ENCODE data around the gene MYRIP. TPM values are rescaled to one million over a fixed set of nuclear protein-coding genes. Genes with fewer than 3 reads are reported as not detected.
A peak's percentile ranks its signal among the peaks of the same experiment; 100 is the strongest.

Gene MYRIP
- total and polyA plus RNA-seq, 2 experiments from 2014 or later: 1.5 to 1.8 TPM

DNA sequence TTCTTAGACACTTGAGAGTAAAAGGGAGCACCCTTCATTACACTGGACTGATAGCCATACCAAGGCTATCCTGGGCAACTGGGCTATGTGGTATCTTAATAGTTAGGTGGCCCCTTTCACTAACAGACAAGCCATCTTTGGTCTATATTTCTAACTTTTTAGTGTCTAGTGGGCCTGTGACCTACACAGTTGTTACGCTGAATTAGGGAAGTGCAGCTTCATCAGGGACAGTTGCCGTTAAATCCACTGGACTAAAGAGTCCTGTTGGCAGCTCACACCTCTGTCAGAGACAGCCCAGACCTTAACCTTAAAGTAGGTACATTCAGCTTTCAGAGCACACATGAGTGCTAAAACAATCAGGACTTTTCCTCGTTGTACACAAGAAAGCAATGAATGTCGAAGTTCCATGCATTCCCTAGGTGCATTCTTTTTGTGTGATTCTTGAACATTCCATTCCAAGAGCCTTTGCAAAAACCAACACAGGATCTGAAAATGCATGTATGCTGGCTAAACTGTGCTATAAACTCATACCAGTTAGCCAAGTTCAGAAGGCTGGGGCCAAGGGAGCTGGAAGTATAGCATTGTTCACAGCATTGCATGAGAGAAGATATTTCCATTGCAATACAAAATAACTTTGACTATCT is 269.9 kb downstream of the MYRIP start:
- H3K27ac ChIP-seq (ENCODE audit: low read depth): no peak overlapping the region
- H3K79me2 ChIP-seq (replicated peaks; ENCODE audit: insufficient read depth): no peaks in the 10 kb centered on the region
- no peaks in the 10 kb centered on the region for H3K4me1 Mint-ChIP-seq
- H3K27me3 ChIP-seq (ENCODE audit: insufficient read depth): no peaks in the 10 kb centered on the region
- no peaks in the 10 kb centered on the region for H3K36me3 ChIP-seq (ENCODE audit: insufficient read depth)
- H2AFZ ChIP-seq: no peak overlapping the region
- H3K9me3 Mint-ChIP-seq: peaks cover 7% of the 10 kb centered on the region
- DNase-seq (ENCODE audit: low spot score): peak; percentile 3
- no peak for ATAC-seq
- no peak overlapping the region for H3K4me3 ChIP-seq
- no peaks in the 10 kb centered on the region for H3F3A ChIP-seq (replicated peaks; ENCODE audit: low read depth)
- no peaks in the 10 kb centered on the region for H4K20me1 ChIP-seq (replicated peaks; ENCODE audit: insufficient read depth)
- H3K9me2 ChIP-seq (ENCODE audit: insufficient read depth): no peaks in the 10 kb centered on the region
- H3K4me1 ChIP-seq (ENCODE audit: insufficient read depth): no peaks in the 10 kb centered on the region
- H3K36me3 Mint-ChIP-seq (ENCODE audit: low read depth): peaks cover 3% of the 10 kb centered on the region; the same call in 1 of the 3 replicates
- no peak overlapping the region for H3K27ac Mint-ChIP-seq
- TF ChIP-seq, protein P1, sequence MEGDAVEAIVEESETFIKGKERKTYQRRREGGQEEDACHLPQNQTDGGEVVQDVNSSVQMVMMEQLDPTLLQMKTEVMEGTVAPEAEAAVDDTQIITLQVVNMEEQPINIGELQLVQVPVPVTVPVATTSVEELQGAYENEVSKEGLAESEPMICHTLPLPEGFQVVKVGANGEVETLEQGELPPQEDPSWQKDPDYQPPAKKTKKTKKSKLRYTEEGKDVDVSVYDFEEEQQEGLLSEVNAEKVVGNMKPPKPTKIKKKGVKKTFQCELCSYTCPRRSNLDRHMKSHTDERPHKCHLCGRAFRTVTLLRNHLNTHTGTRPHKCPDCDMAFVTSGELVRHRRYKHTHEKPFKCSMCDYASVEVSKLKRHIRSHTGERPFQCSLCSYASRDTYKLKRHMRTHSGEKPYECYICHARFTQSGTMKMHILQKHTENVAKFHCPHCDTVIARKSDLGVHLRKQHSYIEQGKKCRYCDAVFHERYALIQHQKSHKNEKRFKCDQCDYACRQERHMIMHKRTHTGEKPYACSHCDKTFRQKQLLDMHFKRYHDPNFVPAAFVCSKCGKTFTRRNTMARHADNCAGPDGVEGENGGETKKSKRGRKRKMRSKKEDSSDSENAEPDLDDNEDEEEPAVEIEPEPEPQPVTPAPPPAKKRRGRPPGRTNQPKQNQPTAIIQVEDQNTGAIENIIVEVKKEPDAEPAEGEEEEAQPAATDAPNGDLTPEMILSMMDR (conservative IDR thresholded peaks at IDR 0.05; ENCODE audit: low read depth in 2 of 2): no peak
- no peak for TF ChIP-seq STAT1 (IDR thresholded peaks at IDR 0.05; ENCODE audit: unreplicated experiment)
- no peak for TF ChIP-seq NANOG (IDR thresholded peaks at IDR 0.05; ENCODE audit: borderline replicate concordance)
- no peak for TF ChIP-seq POLR2AphosphoS5 (IDR thresholded peaks at IDR 0.05; ENCODE audit: low read depth)
- TF ChIP-seq, protein P2, sequence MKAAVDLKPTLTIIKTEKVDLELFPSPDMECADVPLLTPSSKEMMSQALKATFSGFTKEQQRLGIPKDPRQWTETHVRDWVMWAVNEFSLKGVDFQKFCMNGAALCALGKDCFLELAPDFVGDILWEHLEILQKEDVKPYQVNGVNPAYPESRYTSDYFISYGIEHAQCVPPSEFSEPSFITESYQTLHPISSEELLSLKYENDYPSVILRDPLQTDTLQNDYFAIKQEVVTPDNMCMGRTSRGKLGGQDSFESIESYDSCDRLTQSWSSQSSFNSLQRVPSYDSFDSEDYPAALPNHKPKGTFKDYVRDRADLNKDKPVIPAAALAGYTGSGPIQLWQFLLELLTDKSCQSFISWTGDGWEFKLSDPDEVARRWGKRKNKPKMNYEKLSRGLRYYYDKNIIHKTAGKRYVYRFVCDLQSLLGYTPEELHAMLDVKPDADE (IDR thresholded peaks at IDR 0.05): no peak
- TF ChIP-seq JUNB (IDR thresholded peaks at IDR 0.05; ENCODE audit: unreplicated experiment): no peak
- TF ChIP-seq ZNF331 (CRISPR knock-in tag; IDR thresholded peaks at IDR 0.05; ENCODE audit: low read depth): no peak
- TF ChIP-seq CREB1 (CRISPR knock-in tag; IDR thresholded peaks at IDR 0.05; ENCODE audit: low read depth): no peak
- TF ChIP-seq EZH2phosphoT487 (IDR thresholded peaks at IDR 0.05; ENCODE audit: unreplicated experiment): no peak
- TF ChIP-seq, protein P3, sequence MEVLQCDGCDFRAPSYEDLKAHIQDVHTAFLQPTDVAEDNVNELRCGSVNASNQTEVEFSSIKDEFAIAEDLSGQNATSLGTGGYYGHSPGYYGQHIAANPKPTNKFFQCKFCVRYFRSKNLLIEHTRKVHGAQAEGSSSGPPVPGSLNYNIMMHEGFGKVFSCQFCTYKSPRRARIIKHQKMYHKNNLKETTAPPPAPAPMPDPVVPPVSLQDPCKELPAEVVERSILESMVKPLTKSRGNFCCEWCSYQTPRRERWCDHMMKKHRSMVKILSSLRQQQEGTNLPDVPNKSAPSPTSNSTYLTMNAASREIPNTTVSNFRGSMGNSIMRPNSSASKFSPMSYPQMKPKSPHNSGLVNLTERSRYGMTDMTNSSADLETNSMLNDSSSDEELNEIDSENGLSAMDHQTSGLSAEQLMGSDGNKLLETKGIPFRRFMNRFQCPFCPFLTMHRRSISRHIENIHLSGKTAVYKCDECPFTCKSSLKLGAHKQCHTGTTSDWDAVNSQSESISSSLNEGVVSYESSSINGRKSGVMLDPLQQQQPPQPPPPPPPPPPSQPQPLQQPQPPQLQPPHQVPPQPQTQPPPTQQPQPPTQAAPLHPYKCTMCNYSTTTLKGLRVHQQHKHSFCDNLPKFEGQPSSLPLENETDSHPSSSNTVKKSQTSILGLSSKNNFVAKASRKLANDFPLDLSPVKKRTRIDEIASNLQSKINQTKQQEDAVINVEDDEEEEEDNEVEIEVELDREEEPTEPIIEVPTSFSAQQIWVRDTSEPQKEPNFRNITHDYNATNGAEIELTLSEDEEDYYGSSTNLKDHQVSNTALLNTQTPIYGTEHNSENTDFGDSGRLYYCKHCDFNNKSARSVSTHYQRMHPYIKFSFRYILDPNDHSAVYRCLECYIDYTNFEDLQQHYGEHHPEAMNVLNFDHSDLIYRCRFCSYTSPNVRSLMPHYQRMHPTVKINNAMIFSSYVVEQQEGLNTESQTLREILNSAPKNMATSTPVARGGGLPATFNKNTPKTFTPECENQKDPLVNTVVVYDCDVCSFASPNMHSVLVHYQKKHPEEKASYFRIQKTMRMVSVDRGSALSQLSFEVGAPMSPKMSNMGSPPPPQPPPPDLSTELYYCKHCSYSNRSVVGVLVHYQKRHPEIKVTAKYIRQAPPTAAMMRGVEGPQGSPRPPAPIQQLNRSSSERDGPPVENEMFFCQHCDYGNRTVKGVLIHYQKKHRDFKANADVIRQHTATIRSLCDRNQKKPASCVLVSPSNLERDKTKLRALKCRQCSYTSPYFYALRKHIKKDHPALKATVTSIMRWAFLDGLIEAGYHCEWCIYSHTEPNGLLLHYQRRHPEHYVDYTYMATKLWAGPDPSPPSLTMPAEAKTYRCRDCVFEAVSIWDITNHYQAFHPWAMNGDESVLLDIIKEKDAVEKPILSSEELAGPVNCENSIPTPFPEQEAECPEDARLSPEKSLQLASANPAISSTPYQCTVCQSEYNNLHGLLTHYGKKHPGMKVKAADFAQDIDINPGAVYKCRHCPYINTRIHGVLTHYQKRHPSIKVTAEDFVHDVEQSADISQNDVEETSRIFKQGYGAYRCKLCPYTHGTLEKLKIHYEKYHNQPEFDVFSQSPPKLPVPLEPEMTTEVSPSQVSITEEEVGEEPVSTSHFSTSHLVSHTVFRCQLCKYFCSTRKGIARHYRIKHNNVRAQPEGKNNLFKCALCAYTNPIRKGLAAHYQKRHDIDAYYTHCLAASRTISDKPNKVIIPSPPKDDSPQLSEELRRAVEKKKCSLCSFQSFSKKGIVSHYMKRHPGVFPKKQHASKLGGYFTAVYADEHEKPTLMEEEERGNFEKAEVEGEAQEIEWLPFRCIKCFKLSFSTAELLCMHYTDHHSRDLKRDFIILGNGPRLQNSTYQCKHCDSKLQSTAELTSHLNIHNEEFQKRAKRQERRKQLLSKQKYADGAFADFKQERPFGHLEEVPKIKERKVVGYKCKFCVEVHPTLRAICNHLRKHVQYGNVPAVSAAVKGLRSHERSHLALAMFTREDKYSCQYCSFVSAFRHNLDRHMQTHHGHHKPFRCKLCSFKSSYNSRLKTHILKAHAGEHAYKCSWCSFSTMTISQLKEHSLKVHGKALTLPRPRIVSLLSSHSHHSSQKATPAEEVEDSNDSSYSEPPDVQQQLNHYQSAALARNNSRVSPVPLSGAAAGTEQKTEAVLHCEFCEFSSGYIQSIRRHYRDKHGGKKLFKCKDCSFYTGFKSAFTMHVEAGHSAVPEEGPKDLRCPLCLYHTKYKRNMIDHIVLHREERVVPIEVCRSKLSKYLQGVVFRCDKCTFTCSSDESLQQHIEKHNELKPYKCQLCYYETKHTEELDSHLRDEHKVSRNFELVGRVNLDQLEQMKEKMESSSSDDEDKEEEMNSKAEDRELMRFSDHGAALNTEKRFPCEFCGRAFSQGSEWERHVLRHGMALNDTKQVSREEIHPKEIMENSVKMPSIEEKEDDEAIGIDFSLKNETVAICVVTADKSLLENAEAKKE (CRISPR knock-in tag; IDR thresholded peaks at IDR 0.05): no peak
- TF ChIP-seq, protein P4, sequence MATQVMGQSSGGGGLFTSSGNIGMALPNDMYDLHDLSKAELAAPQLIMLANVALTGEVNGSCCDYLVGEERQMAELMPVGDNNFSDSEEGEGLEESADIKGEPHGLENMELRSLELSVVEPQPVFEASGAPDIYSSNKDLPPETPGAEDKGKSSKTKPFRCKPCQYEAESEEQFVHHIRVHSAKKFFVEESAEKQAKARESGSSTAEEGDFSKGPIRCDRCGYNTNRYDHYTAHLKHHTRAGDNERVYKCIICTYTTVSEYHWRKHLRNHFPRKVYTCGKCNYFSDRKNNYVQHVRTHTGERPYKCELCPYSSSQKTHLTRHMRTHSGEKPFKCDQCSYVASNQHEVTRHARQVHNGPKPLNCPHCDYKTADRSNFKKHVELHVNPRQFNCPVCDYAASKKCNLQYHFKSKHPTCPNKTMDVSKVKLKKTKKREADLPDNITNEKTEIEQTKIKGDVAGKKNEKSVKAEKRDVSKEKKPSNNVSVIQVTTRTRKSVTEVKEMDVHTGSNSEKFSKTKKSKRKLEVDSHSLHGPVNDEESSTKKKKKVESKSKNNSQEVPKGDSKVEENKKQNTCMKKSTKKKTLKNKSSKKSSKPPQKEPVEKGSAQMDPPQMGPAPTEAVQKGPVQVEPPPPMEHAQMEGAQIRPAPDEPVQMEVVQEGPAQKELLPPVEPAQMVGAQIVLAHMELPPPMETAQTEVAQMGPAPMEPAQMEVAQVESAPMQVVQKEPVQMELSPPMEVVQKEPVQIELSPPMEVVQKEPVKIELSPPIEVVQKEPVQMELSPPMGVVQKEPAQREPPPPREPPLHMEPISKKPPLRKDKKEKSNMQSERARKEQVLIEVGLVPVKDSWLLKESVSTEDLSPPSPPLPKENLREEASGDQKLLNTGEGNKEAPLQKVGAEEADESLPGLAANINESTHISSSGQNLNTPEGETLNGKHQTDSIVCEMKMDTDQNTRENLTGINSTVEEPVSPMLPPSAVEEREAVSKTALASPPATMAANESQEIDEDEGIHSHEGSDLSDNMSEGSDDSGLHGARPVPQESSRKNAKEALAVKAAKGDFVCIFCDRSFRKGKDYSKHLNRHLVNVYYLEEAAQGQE (IDR thresholded peaks at IDR 0.05; ENCODE audit: unreplicated experiment): no peak
- TF ChIP-seq EZH2 (IDR thresholded peaks at IDR 0.05; ENCODE audit: low read depth, unreplicated experiment): no peak
- TF ChIP-seq ZNF114 (CRISPR knock-in tag; IDR thresholded peaks at IDR 0.05): no peak
- no peak overlapping the region for H3K4me3 Mint-ChIP-seq
- H3K27me3 Mint-ChIP-seq (ENCODE audit: insufficient read depth, low read depth, poor library complexity): no peaks in the 10 kb centered on the region
- no peak overlapping the region for H3K4me2 ChIP-seq
